Large intestine (tissue), 3 donors: ENCODE data around the gene ARHGAP28. TPM values are rescaled to one million over a fixed set of nuclear protein-coding genes. Genes with fewer than 3 reads are reported as not detected.
"Not testable (repeated sequence)": the region's sequence is repeated elsewhere in the genome, so short reads cannot be mapped to it uniquely, and the experiment has no call there.

Experiments
- DNase-seq, 2 donors: peaks; one replicate each; pipeline versions ENCODE4 v3.0.0 to v3.0.0-alpha.2; 2013
- H3K27ac ChIP-seq: one replicate; pipeline ENCODE4 v1.5.1; 2013; ENCODE audit warnings: low read length
- H3K27me3 ChIP-seq: 2 replicates; pipeline ENCODE4 v1.6.1; 2013; ENCODE audit warnings: low read length; ENCODE audit not compliant: control insufficient read depth, insufficient read depth
- H3K36me3 ChIP-seq: 2 replicates; pipeline ENCODE4 v1.6.1; 2013; ENCODE audit warnings: low read length; ENCODE audit not compliant: control insufficient read depth, insufficient read depth
- H3K4me1 ChIP-seq: one replicate; pipeline ENCODE4 v1.6.1; 2013; ENCODE audit warnings: low read length; ENCODE audit not compliant: control insufficient read depth, insufficient read depth
- H3K4me3 ChIP-seq: one replicate; pipeline ENCODE4 v1.5.1; 2013; ENCODE audit warnings: low read length
- H3K9me3 ChIP-seq: one replicate; pipeline ENCODE4 v1.6.1; 2013; ENCODE audit warnings: mild to moderate bottlenecking, low read depth, low read length, moderate library complexity; ENCODE audit not compliant: control insufficient read depth
- WGBS: methylation state at CpG from one replicate; pipeline ENCODE4 v1.1.5; 2013; ENCODE audit warnings: low lambda C conversion rate; ENCODE audit not compliant: insufficient coverage; 5-methylcytosine and 5-hydroxymethylcytosine counted together
- polyA plus RNA-seq: library from polyadenylated mRNA; unstranded; fragments of 120-200 nt; gene quantifications from one replicate; pipeline ENCODE4 v1.2.1, GENCODE V29; 2013

Gene ARHGAP28
- polyA plus RNA-seq, 1 donor, result 13.7 TPM

- Histone ChIP-seq H3K36me3 (no peaks in the 10 kb centered on the region), H3K4me3 (no peak overlapping the region), H3K9me3 (no peaks in the 10 kb centered on the region), H3K4me1 (peaks cover 3% of the 10 kb centered on the region), H3K27me3 (no peaks in the 10 kb centered on the region), H3K27ac (no peak overlapping the region)
- DNase-seq, result no peak
- WGBS, result no CpG with 5 or more reads among the region's 3 CpGs
These were observed 55.9 kb downstream of the ARHGAP28 start for GRCh38 chr18:6785411-6785810.

GRCh38 chr18:6792391-6792790, 62.9 kb downstream of the ARHGAP28 start:
- Histone ChIP-seq H3K27ac (no peak overlapping the region), H3K4me3 (no peak overlapping the region), H3K4me1 (no peaks in the 10 kb centered on the region), H3K36me3 (no peaks in the 10 kb centered on the region), H3K27me3 (no peaks in the 10 kb centered on the region), H3K9me3 (no peaks in the 10 kb centered on the region)
- WGBS, result no CpG with 5 or more reads among the region's 5 CpGs
- no peak for DNase-seq

- Histone ChIP-seq H3K27me3 (no peaks in the 10 kb centered on the region), H3K9me3 (no peaks in the 10 kb centered on the region), H3K4me3 (no peak overlapping the region), H3K27ac (no peak overlapping the region), H3K4me1 (no peaks in the 10 kb centered on the region), H3K36me3 (no peaks in the 10 kb centered on the region)
- 70% methylated on average over 2 of the region's 5 CpGs for WGBS
- DNase-seq, result no peak
These were observed 63.9 kb downstream of the ARHGAP28 start for GRCh38 chr18:6793455-6793854.

- Histone ChIP-seq H3K4me1 (no peaks in the 10 kb centered on the region), H3K9me3 (no peaks in the 10 kb centered on the region), H3K36me3 (no peaks in the 10 kb centered on the region), H3K4me3 (no peak overlapping the region), H3K27ac (no peak overlapping the region), H3K27me3 (no peaks in the 10 kb centered on the region)
- no CpG with 5 or more reads among the region's 2 CpGs for WGBS
- DNase-seq, result no peak
These were observed 64.5 kb downstream of the ARHGAP28 start for GRCh38 chr18:6793986-6794385.

GRCh38 chr18:6795307-6795706, 65.8 kb downstream of the ARHGAP28 start:
- H3K36me3 ChIP-seq, result no peaks in the 10 kb centered on the region

GRCh38 chr18:6796511-6796910, 67.0 kb downstream of the ARHGAP28 start:
- no peaks in the 10 kb centered on the region for H3K9me3 ChIP-seq
- DNase-seq, result no peak
- H3K4me3 ChIP-seq, result no peak overlapping the region
- H3K27ac ChIP-seq, result no peak overlapping the region
- H3K4me1 ChIP-seq, result no peaks in the 10 kb centered on the region
- WGBS, result 100% methylated on average over 2 of the region's 3 CpGs
- H3K36me3 ChIP-seq, result no peaks in the 10 kb centered on the region
- H3K27me3 ChIP-seq, result no peaks in the 10 kb centered on the region

More at GRCh38 chr18:6795307-6795706, 65.8 kb downstream of the ARHGAP28 start:
- no peaks in the 10 kb centered on the region for H3K27me3 ChIP-seq
- no peak overlapping the region for H3K4me3 ChIP-seq
- no peak overlapping the region for H3K27ac ChIP-seq
- WGBS, result no CpG with 5 or more reads among the region's 4 CpGs
- H3K4me1 ChIP-seq, result no peaks in the 10 kb centered on the region
- no peak for DNase-seq
- H3K9me3 ChIP-seq, result no peaks in the 10 kb centered on the region

GRCh38 chr18:6797171-6797570, 67.7 kb downstream of the ARHGAP28 start:
- Histone ChIP-seq H3K27me3 (no peaks in the 10 kb centered on the region), H3K4me1 (no peaks in the 10 kb centered on the region), H3K9me3 (no peaks in the 10 kb centered on the region), H3K36me3 (no peaks in the 10 kb centered on the region), H3K27ac (no peak overlapping the region), H3K4me3 (no peak overlapping the region)
- no peak for DNase-seq
- 0% methylated on average over 1 of the region's 5 CpGs for WGBS

GRCh38 chr18:6798896-6799295, 69.4 kb downstream of the ARHGAP28 start:
- Histone ChIP-seq H3K4me1 (no peaks in the 10 kb centered on the region), H3K27ac (no peak overlapping the region), H3K36me3 (no peaks in the 10 kb centered on the region), H3K4me3 (no peak overlapping the region), H3K27me3 (no peaks in the 10 kb centered on the region), H3K9me3 (peaks cover 3% of the 10 kb centered on the region)
- WGBS, result 100% methylated on average over 1 of the region's 1 CpG
- no peak for DNase-seq

- not testable (repeated sequence) for DNase-seq
These were observed 70.8 kb downstream of the ARHGAP28 start for GRCh38 chr18:6800309-6800708.

GRCh38 chr18:6807515-6808257, 78.2 kb downstream of the ARHGAP28 start:
- Histone ChIP-seq H3K4me1 (no peaks in the 10 kb centered on the region), H3K27ac (no peak overlapping the region), H3K27me3 (no peaks in the 10 kb centered on the region), H3K4me3 (no peak overlapping the region), H3K9me3 (peaks cover 4% of the 10 kb centered on the region), H3K36me3 (no peaks in the 10 kb centered on the region)
- DNase-seq, result no peak
- no CpG with 5 or more reads among the region's 4 CpGs for WGBS

More at GRCh38 chr18:6800309-6800708, 70.8 kb downstream of the ARHGAP28 start:
- not testable (repeated sequence) for H3K9me3 ChIP-seq, H3K27me3 ChIP-seq, H3K36me3 ChIP-seq, H3K4me1 ChIP-seq, H3K27ac ChIP-seq, H3K4me3 ChIP-seq
- no CpG with 5 or more reads among the region's 1 CpG for WGBS

GRCh38 chr18:6810191-6810590, 80.7 kb downstream of the ARHGAP28 start:
- Histone ChIP-seq H3K27ac (no peak overlapping the region), H3K4me3 (no peak overlapping the region), H3K36me3 (no peaks in the 10 kb centered on the region), H3K27me3 (no peaks in the 10 kb centered on the region), H3K9me3 (no peaks in the 10 kb centered on the region), H3K4me1 (no peaks in the 10 kb centered on the region)
- no peak for DNase-seq
